ENCODE data around the gene TP53AIP1. TPM values are rescaled to one million over a fixed set of nuclear protein-coding genes. Genes with fewer than 3 reads are reported as not detected.

TP53AIP1 gene
- total RNA-seq, 1 experiment from 2014 or later: not detected

DNA sequence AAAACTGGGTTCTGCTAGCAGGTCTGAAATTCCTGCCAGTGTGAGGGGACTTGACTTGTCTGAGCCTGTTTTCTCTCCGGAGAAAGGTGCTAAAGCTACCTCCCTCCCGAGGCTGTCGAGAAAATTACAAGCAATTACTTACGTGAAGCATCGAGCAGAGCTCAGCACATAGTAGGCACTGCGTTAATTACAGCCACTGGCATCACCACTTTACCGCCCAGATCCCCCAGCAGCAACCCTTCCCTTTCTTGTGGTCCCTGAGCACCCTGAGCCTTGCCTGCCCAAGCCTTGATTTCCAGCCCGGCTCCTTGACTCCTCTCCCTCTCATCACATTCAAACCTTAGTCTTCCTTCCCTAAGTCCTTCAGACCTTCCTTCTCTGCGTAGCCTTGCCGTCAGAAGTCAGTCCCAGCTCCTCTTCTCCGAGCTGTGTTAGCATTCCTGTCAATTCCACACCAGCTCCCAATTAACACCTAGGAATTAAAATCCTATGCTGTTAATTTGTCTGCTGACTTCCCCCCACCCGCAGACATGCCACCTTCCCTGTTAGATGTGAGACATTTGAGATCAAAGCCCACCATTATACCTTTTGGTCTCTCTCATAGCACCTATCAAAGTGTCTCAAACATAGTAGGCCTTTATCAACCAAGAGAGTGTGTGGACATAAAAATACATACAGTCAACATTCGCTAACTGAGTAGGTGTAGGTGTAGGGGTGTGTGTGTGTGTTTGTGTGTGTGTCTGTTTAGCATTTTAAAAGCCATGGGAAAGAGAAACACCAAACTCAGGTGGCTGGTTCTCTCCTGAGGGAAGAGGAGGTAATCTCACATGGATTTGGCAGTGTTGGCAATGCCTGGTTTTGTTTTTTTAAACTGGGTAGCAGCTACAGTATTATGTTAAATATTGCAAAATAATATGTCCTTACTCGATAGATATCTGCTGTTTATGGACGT, 54.4 kb downstream of the TP53AIP1 start:
- H3K27me3 ChIP-seq: no peaks in the 10 kb centered on the region
- H3K4me3 ChIP-seq: no peak overlapping the region
- H3K4me1 ChIP-seq: peaks cover under 1% of the 10 kb centered on the region; the same call in 1 of the 2 replicates

DNA sequence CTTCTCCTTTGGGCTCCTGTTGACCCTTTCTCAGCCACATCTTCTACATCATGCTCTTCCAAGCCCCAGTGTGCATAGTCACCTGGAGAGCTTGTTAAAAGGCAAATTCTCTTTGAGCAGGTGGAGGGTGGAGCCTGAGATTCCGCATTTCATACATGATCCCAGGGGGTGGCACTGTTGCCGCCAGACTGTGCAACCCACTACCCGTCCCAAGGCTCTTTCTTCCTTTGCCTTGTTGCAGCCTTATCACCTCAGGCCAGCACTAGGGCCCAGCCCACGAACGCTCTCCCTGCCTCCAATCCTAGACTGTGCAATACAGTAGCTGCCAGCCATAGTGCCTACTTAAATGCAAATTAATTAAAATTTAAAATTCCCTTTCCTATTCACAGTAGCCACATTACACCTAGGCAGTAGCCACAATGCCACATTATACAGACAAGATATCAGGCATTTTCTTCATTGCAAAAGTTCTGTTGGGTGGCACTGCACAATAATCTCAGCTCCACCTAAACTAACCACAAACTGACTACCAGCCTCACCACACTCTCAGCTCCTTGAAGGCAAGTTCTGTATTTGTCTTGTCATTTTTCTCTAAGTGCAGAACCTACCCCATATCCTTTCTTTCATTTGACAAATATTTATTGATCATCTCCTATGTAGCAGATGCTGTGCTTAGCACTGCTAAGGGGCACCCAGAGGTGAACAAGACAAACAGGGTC, 56.1 kb downstream of the TP53AIP1 start:
- no peaks in the 10 kb centered on the region for H3K36me3 ChIP-seq
- no peaks in the 10 kb centered on the region for H3K9me3 ChIP-seq (replicated peaks)
- H3K27me3 ChIP-seq: no peaks in the 10 kb centered on the region
- no peak overlapping the region for H3K4me3 ChIP-seq
- H3K27ac ChIP-seq: no peak overlapping the region
- no peaks in the 10 kb centered on the region; the same call in 1 of the 2 replicates for H3K4me1 ChIP-seq
- DNase-seq: peak; percentile 52 to 67

More for the DNA sequence above, 54.4 kb downstream of the TP53AIP1 start:
- H3K36me3 ChIP-seq: no peaks in the 10 kb centered on the region
- no peaks in the 10 kb centered on the region for H3K9me3 ChIP-seq (replicated peaks)
- no peak for DNase-seq
- H3K27ac ChIP-seq: no peak overlapping the region

Other genes starting within 250 kb of the TP53AIP1 start
- gene FLI1, start 248.8 kb downstream of the TP53AIP1 start, total RNA-seq (2014; rRNA removed; shearing (Covaris generic)): 3.2 and 4.1 TPM in 2 replicates
- not detected in 2 replicates for gene KCNJ1, start 75.6 kb downstream of the TP53AIP1 start, total RNA-seq (2014; rRNA removed; shearing (Covaris generic))
- 3.1 and 3.2 TPM in 2 replicates for gene KCNJ5, start 51.5 kb downstream of the TP53AIP1 start, total RNA-seq (2014; rRNA removed; shearing (Covaris generic))
- 7.8 and 7.9 TPM in 2 replicates for gene ARHGAP32, start 249.5 kb upstream of the TP53AIP1 start, total RNA-seq (2014; rRNA removed; shearing (Covaris generic))

Measured in SJCRH30 (cell line).